GM21723 (cell line): ENCODE measurements around the gene ASAP2.

Experiments used
- ATAC-seq: cut with Tn5 transposase; IDR thresholded peaks from one replicate; pipeline ENCODE4 v1.9.1; 2021; ENCODE audit warnings: mild to moderate bottlenecking, moderate library complexity; ENCODE audit not compliant: unreplicated experiment

The ASAP2 gene

DNA sequence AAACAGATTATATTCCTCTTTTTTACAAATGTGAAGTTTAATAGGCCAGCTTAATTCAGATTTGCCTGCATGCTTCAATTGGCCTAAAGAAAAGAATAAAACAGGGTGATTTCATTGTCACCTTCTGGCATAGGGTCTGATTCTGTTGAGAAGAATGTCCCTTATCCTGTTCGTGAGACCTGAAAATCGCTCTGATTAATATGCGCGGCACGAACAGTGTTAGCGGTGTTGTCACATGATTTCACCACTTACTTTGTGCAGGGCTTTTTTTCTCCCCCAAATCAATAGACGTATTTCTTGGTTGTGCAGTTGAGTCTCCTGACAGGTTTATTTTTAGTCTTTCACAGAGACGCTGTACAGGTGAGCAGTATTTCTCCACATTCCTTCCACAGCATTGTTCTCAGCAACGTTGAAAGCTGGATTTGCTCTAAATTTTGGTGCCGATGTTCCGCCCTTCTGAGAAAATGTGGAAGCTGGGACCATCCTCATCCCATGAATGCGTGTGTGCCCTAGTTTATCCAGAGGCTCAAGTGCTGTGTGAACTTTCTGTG, 134.8 kb downstream of the ASAP2 start:
- no peak for ATAC-seq

DNA sequence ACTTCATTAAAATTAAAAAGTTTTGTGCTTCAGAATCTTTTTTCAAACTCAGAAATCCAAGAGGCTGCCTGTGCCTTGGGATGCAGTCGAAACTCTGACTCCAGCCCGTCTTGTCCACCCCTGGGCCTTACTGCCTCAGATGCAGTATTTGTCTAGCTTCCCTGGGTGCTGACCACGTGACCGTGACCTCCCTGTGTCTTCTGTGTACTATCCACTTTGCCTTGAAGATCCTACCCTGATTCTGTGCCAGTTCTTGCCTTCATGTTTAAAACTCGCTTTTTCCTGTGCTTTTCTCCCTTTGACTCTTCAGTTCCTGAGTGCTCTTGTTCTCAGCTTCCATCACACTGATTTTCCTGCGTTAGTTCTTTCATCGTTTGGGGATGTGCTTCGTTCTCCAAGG, 136.0 kb downstream of the ASAP2 start:
- no peak for ATAC-seq

DNA sequence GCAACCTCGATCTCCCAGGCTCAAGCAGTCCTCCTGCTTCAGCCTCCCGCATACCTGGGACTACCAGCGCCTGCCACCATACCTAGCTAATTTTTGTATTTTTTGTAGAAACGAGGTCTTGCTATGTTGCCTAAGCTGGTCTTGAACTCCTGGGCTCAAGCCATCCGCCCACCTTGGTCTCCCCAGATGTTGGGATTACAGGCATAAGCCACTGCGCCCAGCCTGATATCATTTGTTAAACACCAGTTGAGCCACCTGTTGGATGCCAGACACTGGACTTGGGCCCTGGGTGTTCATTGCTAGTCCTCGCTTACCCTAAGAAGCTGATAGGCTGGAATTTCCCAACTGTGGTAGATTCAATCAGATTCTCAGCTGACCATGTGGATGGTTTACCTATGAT, 136.9 kb downstream of the ASAP2 start:
- no peak for ATAC-seq

DNA sequence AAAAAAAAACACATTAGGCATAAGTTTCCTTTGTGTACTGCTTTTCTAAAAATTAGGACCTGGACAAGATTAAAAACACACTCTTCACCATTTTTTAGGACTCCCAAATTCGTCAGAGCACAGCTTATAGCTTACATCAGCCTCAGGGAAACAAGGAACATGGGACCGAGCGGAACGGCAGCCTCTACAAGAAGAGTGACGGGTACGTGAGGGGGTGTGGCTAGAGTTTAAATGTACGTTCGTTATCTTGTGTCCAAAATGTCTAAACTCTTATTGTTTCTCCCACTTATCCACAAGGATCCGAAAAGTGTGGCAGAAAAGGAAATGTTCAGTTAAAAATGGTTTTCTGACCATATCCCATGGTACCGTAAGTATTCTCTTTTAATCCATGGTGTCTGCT, 137.8 kb downstream of the ASAP2 start:
- ATAC-seq: no peak

DNA sequence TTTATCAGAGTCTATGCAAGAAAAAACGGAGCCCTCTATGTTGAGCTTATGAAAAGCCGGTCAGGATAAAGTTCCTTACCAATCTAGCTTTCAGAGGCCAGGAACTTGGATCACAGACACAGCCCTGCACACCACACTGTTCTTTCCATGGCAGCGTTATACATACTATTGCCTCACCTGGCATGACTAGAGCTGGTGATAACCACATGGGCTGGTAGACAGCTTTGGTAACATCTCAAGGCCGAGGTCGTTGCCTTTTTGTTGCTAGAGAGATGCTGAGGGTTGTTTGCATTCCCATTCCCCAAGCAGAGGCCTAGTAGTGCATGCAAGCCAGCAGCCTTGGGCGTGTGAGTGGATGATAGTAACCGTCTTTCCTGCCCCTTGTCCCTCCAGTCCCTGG, 138.7 kb downstream of the ASAP2 start:
- no peak for ATAC-seq

DNA sequence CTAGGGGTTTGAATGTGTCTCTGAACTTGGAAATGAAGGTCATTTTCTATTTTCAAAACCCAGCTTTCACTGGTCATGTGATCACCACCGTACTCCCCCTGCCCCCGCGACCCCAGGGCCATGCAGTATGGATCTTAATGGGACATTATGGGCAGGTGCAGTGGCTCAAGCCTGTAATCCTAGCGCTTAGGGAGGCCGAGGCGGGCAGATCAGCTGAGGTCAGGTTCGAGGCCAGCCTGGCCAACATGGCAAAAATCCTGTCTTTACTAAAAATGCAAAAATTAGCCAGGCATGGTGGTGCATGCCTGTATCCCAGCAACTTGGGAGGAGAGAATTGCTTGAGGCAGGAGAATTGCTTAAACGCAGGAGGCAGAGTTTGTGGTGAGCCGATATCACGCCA, 139.4 kb downstream of the ASAP2 start:
- no peak for ATAC-seq

DNA sequence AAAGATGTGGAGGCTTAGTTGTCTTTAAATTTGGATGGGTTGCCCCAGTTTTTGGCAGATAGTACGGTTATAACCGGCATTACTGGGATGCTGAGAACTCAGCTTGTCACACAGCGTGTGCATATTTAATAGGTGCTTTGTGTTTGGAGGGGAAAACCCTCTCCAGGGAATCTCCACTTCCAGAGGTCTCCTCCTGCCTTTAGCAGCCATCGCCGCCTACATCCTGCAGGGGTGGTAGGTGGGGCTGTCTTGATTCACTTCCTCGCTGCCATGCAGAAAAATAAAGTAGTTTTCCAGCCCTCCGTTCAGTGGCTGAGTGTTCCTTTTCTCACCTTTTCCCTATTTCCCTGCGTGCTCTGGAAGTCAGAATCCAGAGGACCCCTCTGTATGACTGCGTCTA, 140.3 kb downstream of the ASAP2 start:
- ATAC-seq: no peak

DNA sequence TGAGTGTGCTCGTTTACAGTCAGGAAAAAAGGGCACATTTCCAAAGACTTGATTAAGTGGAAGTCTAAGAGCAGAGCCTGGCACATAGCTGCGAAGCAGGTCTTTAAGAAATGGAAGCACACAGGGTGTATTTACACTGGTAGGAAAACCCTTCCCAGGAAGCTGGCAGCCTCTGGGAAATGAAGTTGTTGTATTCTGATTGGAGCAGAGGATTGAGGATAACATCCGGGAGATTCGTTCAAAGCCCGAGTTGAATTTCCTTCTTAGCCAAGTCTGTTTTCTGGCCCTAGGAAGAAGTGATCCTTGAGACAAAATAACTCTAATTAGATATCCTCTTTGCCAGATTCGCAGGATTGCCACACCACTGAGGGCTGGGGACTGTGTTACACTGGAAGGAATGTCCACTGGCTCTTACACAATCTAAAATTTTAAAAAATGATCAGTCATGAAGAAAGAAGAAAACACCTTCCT, 140.8 kb downstream of the ASAP2 start:
- no peak for ATAC-seq

DNA sequence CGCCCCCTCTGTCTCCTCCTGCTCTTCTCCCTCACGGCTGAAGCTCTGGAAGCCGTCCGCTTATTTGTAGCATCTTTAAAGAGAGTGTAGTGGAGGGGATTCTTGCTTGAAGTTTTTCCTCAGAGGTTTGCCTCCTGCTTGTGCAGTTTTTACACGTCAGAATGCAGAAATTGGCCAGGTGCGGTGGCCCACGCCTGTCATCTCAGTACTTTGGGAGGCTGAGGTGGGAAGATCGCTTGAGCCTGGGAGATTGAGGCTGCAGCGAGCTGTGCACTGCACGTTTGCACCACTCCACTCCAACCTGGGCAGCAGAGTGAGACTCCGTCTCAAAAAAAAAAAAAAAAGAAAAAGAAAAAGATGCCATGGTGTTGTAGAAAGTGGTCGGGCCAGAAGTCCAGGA, 147.7 kb downstream of the ASAP2 start:
- ATAC-seq: no peak

DNA sequence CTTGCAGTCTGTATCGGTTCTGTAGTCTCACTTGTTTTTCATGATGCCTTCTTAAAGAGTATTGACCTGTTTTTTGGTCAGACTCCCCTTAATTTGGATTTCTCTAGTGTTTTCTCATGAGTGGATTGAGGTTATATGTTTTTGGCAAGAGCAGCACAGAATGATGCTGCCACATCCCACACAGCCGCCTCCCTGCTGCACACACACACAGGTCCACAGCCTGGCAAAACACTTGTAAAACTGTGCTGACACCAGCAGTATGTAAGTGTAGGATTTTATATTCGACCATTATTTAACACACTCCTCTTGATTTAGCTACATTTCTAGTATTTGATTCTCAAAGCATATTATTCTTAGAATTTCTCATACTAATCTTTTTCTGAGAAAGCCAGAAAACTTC, 148.7 kb downstream of the ASAP2 start:
- no peak for ATAC-seq

DNA sequence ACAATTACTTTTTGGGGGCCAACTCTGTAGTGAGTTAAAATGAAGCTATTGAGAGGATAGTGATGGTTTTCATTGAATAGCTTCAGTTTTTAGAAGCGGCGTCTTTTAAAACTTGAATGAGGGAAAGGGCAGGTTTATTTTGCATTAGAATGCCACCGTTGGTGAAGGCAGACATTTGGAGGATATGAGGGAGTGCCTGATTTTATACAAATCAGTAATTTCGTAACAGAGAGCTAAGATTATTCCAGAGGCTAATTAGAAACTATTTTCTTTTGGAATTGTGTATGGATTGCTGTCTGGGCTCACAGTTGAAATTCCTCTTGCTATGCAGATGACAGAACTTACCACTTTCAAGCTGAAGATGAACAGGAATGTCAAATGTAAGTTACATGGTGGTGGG, 149.1 kb downstream of the ASAP2 start:
- ATAC-seq: no peak

DNA sequence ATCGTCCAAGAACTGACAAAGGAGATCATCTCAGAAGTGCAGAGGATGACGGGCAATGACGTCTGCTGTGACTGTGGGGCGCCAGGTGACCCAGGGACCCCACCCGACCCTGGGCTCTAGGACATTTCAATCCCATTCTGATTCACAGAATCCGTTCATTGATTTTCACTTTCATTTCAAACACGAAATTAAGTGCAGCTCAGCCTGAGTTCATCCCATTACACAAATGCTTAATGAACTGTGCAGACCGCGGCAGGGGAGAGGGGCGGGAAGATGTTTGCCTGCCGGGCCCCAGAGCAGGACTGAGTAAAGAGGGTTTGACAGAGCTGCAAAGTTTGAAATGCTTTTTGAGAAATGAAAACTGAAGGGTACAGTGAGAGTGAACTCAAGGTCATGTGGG, 149.6 kb downstream of the ASAP2 start:
- no peak for ATAC-seq

DNA sequence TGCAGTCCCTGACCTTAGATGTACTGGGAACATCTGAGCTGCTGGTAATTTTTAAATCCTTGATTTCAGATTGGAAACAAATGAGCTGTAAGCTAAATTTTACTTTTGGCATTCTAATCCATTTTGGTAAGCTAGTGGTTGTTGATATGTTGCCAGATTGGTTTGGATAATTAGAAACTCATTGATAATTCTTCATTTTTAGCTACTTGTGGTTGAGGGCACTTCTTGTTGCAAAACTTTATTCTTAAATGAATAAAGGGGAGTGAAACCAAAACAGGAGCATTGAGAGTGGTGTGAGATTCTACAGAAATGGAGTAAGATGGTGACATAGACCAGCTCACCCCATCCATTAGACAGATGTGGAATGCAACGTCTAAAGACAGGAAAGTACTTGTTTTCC, 152.2 kb downstream of the ASAP2 start:
- no peak for ATAC-seq

DNA sequence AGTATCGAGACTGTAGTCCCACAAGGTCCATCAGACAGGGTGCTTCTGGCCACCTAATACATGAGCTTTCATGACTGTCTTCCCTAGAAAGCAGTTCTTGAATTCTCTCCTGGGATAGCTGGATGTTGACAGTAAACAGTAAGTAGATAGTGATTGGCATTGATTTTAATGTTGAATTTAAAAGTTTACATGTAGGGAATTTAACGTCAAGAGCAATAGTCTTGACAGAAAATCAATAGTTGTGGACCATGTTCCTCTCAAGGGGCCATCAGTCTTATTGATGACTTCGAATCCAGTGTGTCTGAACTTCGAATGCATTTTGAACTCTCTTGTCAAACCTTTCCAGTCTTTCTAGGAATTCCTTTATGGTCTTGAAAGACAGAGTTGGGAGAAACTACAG, 152.9 kb downstream of the ASAP2 start:
- no peak for ATAC-seq

DNA sequence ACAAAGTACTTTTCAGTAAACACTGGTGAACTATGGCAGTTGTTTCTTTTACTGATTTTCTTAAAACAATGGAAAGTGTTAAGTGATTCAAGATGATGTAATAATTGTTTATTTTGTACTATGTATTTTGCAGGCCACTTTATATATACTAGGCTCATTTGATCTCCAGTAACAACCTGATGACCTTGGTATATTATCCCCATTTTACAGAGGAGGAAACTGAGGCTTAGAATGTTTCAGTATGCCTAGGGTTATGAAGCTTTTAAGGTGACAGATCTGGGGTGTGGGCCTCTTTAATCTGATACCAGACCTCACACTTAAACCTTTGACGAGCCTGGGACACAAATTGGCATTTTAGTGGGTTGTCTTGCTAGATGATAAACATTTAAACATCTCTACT, 153.5 kb downstream of the ASAP2 start:
- ATAC-seq: no peak

DNA sequence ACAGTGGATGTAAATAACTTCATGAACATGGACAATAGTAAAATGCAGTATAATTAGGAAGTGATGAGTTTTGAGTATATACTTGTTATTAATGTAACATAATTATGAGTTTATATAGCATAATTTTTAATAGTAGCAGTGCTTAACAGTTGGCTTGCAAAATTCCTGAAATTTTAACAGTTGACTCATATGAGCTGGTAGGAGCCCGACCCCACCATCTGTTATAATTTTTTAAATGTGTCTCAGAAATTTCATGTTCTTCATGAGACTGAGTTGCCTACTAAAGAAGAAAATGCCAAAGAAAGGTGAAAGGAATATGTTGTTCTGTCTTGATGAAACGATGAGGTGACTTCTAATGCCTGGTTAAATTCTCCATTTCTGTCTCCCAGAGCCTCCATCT, 154.1 kb downstream of the ASAP2 start:
- no peak for ATAC-seq

DNA sequence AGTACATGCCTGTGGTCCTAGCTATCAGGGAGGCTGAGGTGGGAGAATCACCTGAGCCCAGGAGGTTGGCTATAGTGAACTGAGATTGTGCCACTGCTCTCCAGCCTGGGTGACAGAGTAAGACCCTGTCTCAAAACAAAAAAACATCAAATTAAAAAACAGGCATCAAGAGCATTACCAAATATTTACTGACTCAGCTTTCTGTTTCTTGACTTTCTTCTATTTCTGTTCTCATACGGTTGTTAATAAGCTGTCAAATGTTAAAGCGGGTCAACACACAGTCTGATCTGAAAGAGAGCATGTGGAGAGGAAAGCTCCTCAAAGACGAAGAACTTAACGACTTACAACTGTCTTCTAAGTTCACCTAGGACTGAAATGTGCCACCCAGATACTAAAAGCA, 157.8 kb downstream of the ASAP2 start:
- ATAC-seq: no peak

DNA sequence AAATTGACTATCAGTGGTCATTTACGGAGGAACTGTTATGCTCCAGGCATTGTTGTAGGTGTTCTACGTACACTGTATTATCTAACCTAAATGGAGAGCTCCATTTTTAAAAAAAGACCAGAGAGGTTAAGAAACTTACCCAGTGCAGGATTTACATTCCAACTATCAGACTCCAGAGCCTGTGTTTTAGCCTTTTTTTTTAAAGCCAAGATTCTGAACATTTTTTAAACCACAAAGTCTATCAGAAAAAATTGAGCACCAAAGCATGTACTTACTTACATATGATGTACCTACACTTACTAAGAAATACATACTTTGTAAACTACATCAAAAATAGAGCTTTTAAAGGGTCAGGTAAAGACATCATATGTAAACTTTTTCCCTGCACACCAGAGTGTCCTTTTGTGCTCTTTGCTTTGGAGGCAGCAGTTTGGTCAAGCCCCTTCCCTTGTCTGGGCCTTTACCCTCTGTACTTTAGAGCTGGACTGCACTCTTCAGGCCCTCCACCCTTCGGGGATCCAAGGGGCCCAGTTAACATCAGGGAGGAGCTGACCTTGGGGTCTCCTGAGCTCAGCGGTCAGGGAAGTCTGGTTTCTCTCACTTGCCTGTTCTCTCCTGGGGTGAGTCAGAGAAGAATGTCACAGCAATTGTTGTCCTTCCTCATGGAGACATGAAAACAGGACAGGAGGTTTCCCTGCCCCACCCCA, 158.3 kb downstream of the ASAP2 start:
- ATAC-seq: no peak

DNA sequence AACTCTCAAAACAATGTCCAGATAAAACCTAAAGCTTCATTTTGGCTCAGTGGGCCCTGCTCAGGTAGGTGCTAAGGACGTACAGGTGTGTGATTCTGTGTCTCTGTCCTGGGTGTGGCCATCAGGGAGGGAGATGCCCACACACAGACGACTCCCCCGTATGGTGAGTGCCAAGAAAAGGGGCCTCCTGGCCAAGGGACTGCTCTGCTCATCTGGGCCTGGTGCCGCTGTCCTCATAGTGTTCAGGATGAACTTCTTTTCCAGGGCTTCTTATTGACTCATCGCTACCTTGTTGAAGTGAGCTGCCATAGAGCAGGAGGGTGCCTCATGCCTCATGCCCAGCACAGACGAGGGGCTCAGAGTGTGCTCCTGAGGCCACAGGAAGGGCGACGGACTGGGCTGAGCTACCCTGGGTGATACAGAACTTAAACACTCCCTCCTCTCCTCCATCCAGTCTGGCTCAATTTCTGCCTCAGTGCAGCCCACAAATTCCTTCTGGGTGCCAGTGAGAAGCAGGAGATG, 158.9 kb downstream of the ASAP2 start:
- ATAC-seq: no peak

DNA sequence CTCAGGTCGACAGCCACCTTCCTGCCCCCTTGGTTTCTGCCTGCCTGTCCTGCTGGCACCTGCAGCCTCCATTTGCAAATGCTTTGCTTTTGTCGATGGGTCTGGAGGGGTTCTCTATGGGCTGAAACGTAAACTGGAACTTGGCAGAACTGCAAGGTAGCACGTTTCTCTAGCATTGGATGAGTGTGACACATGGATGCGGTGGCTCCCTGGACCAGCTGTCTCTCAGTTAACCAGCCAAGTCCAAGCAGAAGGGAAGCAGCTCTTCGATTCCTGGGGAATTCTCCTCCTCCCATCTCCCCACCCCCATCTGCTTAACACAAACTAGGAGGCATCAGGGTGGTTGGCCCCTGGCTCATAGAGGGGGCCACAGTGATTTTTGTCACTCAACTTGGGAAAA, 159.4 kb downstream of the ASAP2 start:
- ATAC-seq: no peak

DNA sequence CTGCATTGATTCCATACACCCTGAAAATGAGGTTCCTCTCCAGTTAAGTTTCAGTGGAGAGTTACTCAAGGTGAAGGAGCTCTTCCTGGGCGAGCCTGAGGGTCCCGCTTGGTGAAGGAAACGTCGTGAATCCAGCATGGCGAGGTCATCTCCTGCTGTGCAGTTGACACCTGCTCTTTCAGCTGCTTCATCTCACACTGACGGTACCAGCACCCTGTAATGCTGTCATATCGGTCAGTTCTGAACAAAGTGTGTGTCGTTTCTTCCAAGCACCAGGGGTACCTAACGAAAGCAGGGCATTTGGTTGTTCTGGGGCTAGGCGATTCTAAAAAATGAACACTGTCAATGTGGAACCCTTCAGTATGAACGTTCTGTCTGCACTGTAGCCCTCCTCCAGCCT, 164.1 kb downstream of the ASAP2 start:
- no peak for ATAC-seq

DNA sequence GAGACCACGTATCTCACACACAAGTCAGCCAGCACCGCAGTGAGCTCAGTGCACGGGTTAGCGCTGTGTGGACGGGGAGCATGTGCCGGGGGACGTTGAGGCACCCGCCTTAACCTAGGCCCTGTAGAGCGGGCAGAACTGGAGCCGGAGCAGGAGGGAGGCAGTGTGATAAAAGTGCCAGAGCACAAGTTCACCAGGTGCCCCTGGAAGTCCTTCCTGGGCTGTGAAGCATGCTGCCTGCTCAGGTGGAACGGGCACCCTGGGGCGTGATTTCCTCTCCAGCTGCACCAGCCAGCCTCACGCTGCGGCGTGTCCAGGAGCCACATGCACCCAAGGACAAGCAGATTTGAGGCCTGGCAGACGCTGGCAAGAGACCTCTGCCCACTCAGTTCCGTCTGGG, 166.4 kb downstream of the ASAP2 start:
- no peak for ATAC-seq

DNA sequence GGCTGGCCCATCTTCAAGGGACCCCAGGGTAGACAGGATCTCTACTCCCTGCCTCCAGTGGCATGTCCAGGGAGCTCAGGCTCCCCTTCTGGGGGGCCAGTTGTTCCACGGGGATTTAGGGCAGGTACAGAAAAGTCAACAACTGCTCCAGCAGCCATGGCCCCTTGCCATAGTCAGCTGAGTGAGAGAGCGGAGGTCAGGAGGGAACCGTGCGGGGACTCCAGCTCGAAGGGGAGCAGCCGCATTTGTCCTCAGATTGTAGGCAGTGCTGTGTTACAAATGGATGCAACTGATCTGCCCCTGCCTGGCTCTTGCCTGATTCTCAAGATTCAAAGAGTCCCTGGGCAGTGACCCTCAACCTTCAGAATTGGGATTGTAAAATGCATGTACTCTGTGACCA, 166.9 kb downstream of the ASAP2 start:
- ATAC-seq: no peak
